ENCODE measurements around the gene GLIS2. TPM values are rescaled to one million over a fixed set of nuclear protein-coding genes. Genes with fewer than 3 reads are reported as not detected.

GLIS2 gene
- total RNA-seq, 2 experiments from 2014 or later = 0.08 to 0.16 TPM

DNA sequence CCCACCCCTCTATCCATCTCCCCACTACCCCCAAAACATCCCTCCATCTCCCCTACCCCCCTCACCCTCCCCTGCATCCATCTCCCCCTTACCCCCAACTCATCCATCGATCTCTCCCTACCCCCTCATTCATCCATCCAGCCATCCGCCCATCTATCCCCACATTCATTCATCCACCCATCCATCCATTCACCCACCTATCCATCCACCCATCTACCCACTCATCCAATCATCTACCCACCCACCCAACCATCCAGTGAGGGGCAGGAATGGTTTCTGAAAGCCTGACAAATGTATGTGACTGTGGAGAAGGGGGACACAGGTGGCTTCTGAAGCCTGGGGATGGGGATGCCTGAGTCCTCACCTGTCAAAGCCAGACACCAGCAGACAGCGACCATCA, 44.0 kb downstream of the GLIS2 start:
- peaks cover 10% of the 10 kb centered on the region for H3K36me3 Mint-ChIP-seq
- DNase-seq = no peak
- H3K27me3 Mint-ChIP-seq = no peaks in the 10 kb centered on the region
- no peaks in the 10 kb centered on the region for H3K9me3 Mint-ChIP-seq
- no peak overlapping the region for H3K27ac Mint-ChIP-seq
- no peaks in the 10 kb centered on the region for H3K4me1 Mint-ChIP-seq
- no peak overlapping the region for H3K4me3 Mint-ChIP-seq

GRCh38 chr16:4360538-4361021, 44.7 kb downstream of the GLIS2 start:
- Mint-ChIP-seq H3K27me3 (no peaks in the 10 kb centered on the region), H3K27ac (no peak overlapping the region), H3K36me3 (peaks cover 9% of the 10 kb centered on the region), H3K4me3 (no peak overlapping the region), H3K9me3 (no peaks in the 10 kb centered on the region), H3K4me1 (no peaks in the 10 kb centered on the region)
- DNase-seq = no peak

DNA sequence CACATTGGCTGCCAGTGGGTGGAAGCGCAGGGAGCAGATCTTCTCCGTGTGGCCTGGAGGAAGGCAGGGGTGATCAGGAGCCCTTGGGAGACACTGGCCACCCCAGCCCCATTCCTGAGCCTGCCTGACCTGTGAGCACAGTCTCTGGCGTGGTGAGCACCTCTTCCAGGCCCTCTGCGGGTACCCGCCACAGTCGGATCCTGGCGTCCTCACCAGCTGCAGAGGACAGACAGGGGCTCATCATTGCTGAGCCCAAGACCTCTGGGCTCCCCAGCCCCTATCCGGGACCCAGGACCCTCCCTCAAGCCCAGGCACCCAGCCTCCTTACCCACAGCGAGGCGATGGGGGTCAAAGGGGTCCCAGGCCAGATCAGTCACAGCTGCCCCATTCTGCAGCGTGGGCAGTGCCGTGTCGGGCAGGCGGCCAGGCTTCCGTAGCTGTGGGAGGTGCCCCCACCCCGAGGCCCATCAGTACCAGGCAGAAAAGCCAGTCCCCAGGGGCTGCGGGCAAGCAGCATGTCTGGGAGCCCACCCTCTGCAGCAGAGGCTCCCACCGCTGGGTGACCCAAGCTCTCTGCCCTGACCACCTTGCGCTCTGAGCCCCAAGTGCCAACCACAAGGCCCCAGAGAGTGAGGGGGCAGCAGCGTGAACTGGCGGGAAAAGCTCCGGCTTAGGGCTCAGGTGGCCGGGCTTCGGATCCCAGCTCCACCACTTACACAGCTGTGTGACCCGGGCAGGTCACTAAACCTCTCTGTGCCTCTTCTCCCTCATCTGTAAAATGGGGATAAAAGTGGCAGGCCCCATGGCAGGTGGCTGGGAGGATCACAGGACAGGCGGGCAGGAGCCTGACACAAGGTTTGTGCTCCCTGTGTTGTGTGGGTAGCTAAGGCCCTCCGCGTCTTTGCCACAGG, 45.4 kb downstream of the GLIS2 start:
- peaks cover 9% of the 10 kb centered on the region for H3K36me3 Mint-ChIP-seq
- DNase-seq = no peak
- no peaks in the 10 kb centered on the region for H3K4me1 Mint-ChIP-seq
- H3K27ac Mint-ChIP-seq = no peak overlapping the region
- no peak overlapping the region for H3K4me3 Mint-ChIP-seq
- H3K9me3 Mint-ChIP-seq = no peaks in the 10 kb centered on the region
- H3K27me3 Mint-ChIP-seq = no peaks in the 10 kb centered on the region

- Mint-ChIP-seq H3K36me3 (peaks cover 9% of the 10 kb centered on the region), H3K27me3 (no peaks in the 10 kb centered on the region), H3K9me3 (no peaks in the 10 kb centered on the region), H3K4me3 (no peak overlapping the region), H3K27ac (no peak overlapping the region), H3K4me1 (no peaks in the 10 kb centered on the region)
- DNase-seq = no peak
These were observed 46.1 kb downstream of the GLIS2 start for GRCh38 chr16:4361944-4362311.

GRCh38 chr16:4362476-4363135, 46.7 kb downstream of the GLIS2 start:
- no peaks in the 10 kb centered on the region for H3K4me1 Mint-ChIP-seq
- no peak overlapping the region for H3K4me3 Mint-ChIP-seq
- no peak for DNase-seq
- H3K9me3 Mint-ChIP-seq = no peaks in the 10 kb centered on the region
- H3K27ac Mint-ChIP-seq = no peak overlapping the region
- peaks cover 9% of the 10 kb centered on the region for H3K36me3 Mint-ChIP-seq
- no peaks in the 10 kb centered on the region for H3K27me3 Mint-ChIP-seq

- H3K9me3 Mint-ChIP-seq = no peaks in the 10 kb centered on the region
- peaks cover 6% of the 10 kb centered on the region for H3K36me3 Mint-ChIP-seq
These were observed 48.5 kb downstream of the GLIS2 start for GRCh38 chr16:4364196-4365013.

GRCh38 chr16:4365014-4365406, 49.1 kb downstream of the GLIS2 start:
- no peaks in the 10 kb centered on the region for H3K9me3 Mint-ChIP-seq
- no peak for DNase-seq
- no peaks in the 10 kb centered on the region for H3K27me3 Mint-ChIP-seq
- H3K36me3 Mint-ChIP-seq = peaks cover 4% of the 10 kb centered on the region
- H3K4me1 Mint-ChIP-seq = no peaks in the 10 kb centered on the region
- no peak overlapping the region for H3K4me3 Mint-ChIP-seq
- H3K27ac Mint-ChIP-seq = no peak overlapping the region

More at GRCh38 chr16:4364196-4365013, 48.5 kb downstream of the GLIS2 start:
- no peak overlapping the region for H3K27ac Mint-ChIP-seq
- DNase-seq = no peak
- H3K4me1 Mint-ChIP-seq = no peaks in the 10 kb centered on the region
- no peaks in the 10 kb centered on the region for H3K27me3 Mint-ChIP-seq
- no peak overlapping the region for H3K4me3 Mint-ChIP-seq

DNA sequence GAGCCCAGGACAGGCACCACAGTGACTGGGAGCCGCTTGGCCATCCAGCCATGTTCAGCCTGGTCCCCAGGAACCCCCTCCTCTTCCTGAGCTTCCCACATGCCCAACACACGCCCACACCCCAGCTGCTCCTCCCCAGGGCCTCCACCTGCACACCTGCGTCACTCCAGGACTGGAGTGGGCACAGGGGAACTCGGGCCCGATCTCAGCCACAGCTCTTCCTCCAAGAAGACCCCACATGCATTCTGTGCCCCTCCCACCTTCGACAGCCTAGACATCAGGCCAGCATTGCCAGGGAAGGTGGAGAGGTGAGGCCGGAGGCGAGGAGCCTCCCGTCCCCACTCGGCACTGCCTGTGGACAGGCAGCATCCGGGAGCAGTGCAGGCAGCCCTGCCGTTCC, 49.7 kb downstream of the GLIS2 start:
- no peaks in the 10 kb centered on the region for H3K27me3 Mint-ChIP-seq
- no peaks in the 10 kb centered on the region for H3K4me1 Mint-ChIP-seq
- peaks cover 4% of the 10 kb centered on the region for H3K36me3 Mint-ChIP-seq
- DNase-seq = no peak
- H3K4me3 Mint-ChIP-seq = no peak overlapping the region
- H3K9me3 Mint-ChIP-seq = no peaks in the 10 kb centered on the region
- no peak overlapping the region for H3K27ac Mint-ChIP-seq

- H3K36me3 Mint-ChIP-seq = peaks cover 4% of the 10 kb centered on the region
- no peaks in the 10 kb centered on the region for H3K9me3 Mint-ChIP-seq
- no peak overlapping the region for H3K4me3 Mint-ChIP-seq
- no peak overlapping the region for H3K27ac Mint-ChIP-seq
- no peak for DNase-seq
- H3K4me1 Mint-ChIP-seq = no peaks in the 10 kb centered on the region
- H3K27me3 Mint-ChIP-seq = no peaks in the 10 kb centered on the region
These were observed 50.1 kb downstream of the GLIS2 start for GRCh38 chr16:4366016-4366415.

- Mint-ChIP-seq H3K27ac (no peak overlapping the region), H3K4me1 (peaks cover 2% of the 10 kb centered on the region), H3K9me3 (no peaks in the 10 kb centered on the region), H3K4me3 (no peak overlapping the region), H3K27me3 (no peaks in the 10 kb centered on the region), H3K36me3 (peaks cover 4% of the 10 kb centered on the region)
- no peak for DNase-seq
These were observed 51.6 kb downstream of the GLIS2 start for GRCh38 chr16:4367393-4367856.

GRCh38 chr16:4369007-4369733, 53.3 kb downstream of the GLIS2 start:
- H3K27ac Mint-ChIP-seq = no peak overlapping the region
- H3K36me3 Mint-ChIP-seq = no peaks in the 10 kb centered on the region
- H3K9me3 Mint-ChIP-seq = no peaks in the 10 kb centered on the region
- no peak overlapping the region for H3K4me3 Mint-ChIP-seq
- no peaks in the 10 kb centered on the region for H3K27me3 Mint-ChIP-seq
- DNase-seq = no peak
- H3K4me1 Mint-ChIP-seq = peaks cover 5% of the 10 kb centered on the region

DNA sequence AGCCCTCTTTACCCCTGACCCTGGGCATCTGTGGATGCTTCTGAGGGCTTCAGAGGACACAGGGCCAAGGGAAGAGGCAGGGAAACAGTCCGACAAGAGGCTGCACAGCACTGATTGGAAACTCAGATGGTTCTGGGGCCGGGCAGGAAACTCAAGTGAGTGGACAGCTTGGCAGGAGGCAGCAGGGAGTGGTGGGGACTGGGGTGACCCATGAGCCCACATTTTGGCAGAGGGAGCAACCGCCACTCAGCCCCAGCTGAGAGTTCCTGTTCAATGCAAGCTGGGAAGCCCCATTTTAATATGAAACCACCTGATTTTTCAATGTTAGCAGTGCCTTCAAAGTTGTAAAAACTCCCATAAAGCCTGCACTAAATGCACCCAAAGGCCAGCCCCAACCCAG, 54.3 kb downstream of the GLIS2 start:
- H3K36me3 Mint-ChIP-seq = no peaks in the 10 kb centered on the region
- peaks cover 5% of the 10 kb centered on the region for H3K4me1 Mint-ChIP-seq
- H3K4me3 Mint-ChIP-seq = no peak overlapping the region
- H3K27me3 Mint-ChIP-seq = no peaks in the 10 kb centered on the region
- no peak for DNase-seq
- no peak overlapping the region for H3K27ac Mint-ChIP-seq
- no peaks in the 10 kb centered on the region for H3K9me3 Mint-ChIP-seq

GRCh38 chr16:4370570-4371356, 54.9 kb downstream of the GLIS2 start:
- Mint-ChIP-seq H3K27me3 (no peaks in the 10 kb centered on the region), H3K9me3 (no peaks in the 10 kb centered on the region), H3K4me1 (peaks cover 5% of the 10 kb centered on the region), H3K4me3 (no peak overlapping the region), H3K36me3 (no peaks in the 10 kb centered on the region), H3K27ac (no peak overlapping the region)
- no peak for DNase-seq
